ENCODE results near the gene HAPSTR1.
"Not testable (repeated sequence)": the region's sequence is repeated elsewhere in the genome, so short reads cannot be mapped to it uniquely, and the experiment has no call there.

GRCh38 chr16:9087733-9088132 is 3.7 kb upstream of the HAPSTR1 start:
- not testable (repeated sequence) for TF ChIP-seq POLR2A (IDR thresholded peaks at IDR 0.05)
- TF ChIP-seq, protein P1, sequence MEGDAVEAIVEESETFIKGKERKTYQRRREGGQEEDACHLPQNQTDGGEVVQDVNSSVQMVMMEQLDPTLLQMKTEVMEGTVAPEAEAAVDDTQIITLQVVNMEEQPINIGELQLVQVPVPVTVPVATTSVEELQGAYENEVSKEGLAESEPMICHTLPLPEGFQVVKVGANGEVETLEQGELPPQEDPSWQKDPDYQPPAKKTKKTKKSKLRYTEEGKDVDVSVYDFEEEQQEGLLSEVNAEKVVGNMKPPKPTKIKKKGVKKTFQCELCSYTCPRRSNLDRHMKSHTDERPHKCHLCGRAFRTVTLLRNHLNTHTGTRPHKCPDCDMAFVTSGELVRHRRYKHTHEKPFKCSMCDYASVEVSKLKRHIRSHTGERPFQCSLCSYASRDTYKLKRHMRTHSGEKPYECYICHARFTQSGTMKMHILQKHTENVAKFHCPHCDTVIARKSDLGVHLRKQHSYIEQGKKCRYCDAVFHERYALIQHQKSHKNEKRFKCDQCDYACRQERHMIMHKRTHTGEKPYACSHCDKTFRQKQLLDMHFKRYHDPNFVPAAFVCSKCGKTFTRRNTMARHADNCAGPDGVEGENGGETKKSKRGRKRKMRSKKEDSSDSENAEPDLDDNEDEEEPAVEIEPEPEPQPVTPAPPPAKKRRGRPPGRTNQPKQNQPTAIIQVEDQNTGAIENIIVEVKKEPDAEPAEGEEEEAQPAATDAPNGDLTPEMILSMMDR (IDR thresholded peaks at IDR 0.05): not testable (repeated sequence)

Data from heart left ventricle (tissue), 13 donors.